H9 (cell line): Measurements from ENCODE around the gene ETNK2. TPM values are rescaled to one million over a fixed set of nuclear protein-coding genes. Genes with fewer than 3 reads are reported as not detected.

ENCODE experiments used
- DNase-seq: peaks from one replicate; pipeline ENCODE4 v3.0.0-alpha.2; 2017
- H2AFZ ChIP-seq: one replicate; pipeline ENCODE4 v1.6.1; 2013; ENCODE audit warnings: mild to moderate bottlenecking, low read length, control low read depth, moderate library complexity
- H2AK5ac ChIP-seq: 2 replicates; pipeline ENCODE4 v1.6.1; 2013; ENCODE audit warnings: low read length, control low read depth, mixed read lengths; ENCODE audit not compliant: insufficient read length
- H2BK120ac ChIP-seq: one replicate; pipeline ENCODE4 v1.6.1; 2013; ENCODE audit warnings: low read depth, mild to moderate bottlenecking, low read length, control low read depth, inconsistent platforms; ENCODE audit not compliant: poor library complexity, severe bottlenecking
- H2BK12ac ChIP-seq: 2 replicates; pipeline ENCODE4 v1.6.1; 2013; ENCODE audit warnings: low read length, control low read depth, mixed read lengths, low read depth; ENCODE audit not compliant: insufficient read length
- H2BK15ac ChIP-seq: 2 replicates; pipeline ENCODE4 v1.6.1; 2013; ENCODE audit warnings: low read depth, low read length, control low read depth
- H2BK20ac ChIP-seq: one replicate; pipeline ENCODE4 v1.6.1; 2013; ENCODE audit warnings: low read depth, mild to moderate bottlenecking, low read length, control low read depth, inconsistent platforms; ENCODE audit not compliant: poor library complexity, severe bottlenecking
- H2BK5ac ChIP-seq: 2 replicates; pipeline ENCODE4 v1.6.1; 2013; ENCODE audit warnings: low read length, control low read depth, mixed read lengths; ENCODE audit not compliant: insufficient read length
- H3K14ac ChIP-seq: 2 replicates; pipeline ENCODE4 v1.6.1; 2013; ENCODE audit warnings: low read length, control low read depth; ENCODE audit not compliant: insufficient read depth
- H3K18ac ChIP-seq: 2 replicates; pipeline ENCODE4 v1.6.1; 2013; ENCODE audit warnings: low read depth, mild to moderate bottlenecking, mixed read lengths, low read length, control low read depth; ENCODE audit not compliant: insufficient read length
- H3K23ac ChIP-seq: 2 replicates; pipeline ENCODE4 v1.6.1; 2013; ENCODE audit warnings: low read length, control low read depth, mixed read lengths, low read depth; ENCODE audit not compliant: insufficient read length
- H3K23me2 ChIP-seq: 2 replicates; pipeline ENCODE4 v1.6.1; 2013; ENCODE audit warnings: low read depth, mild to moderate bottlenecking, mixed read lengths, low read length, control low read depth; ENCODE audit not compliant: insufficient read length, poor library complexity, severe bottlenecking
- H3K27ac ChIP-seq: 2 replicates; pipeline ENCODE4 v1.5.1; 2013; ENCODE audit warnings: low read length, control low read depth, mixed read lengths, low read depth; ENCODE audit not compliant: insufficient read length
- H3K27me3 ChIP-seq: 2 replicates; pipeline ENCODE4 v1.6.1; 2013; ENCODE audit warnings: low read length, control low read depth, inconsistent platforms; ENCODE audit not compliant: insufficient read depth
- H3K4ac ChIP-seq: 2 replicates; pipeline ENCODE4 v1.6.1; 2013; ENCODE audit warnings: low read depth, mild to moderate bottlenecking, control low read depth, inconsistent platforms, low read length, moderate library complexity
- H3K4me1 ChIP-seq: 2 replicates; pipeline ENCODE4 v1.6.1; 2013; ENCODE audit warnings: low read length, control low read depth, inconsistent platforms; ENCODE audit not compliant: insufficient read depth
- H3K4me2 ChIP-seq: 2 replicates; pipeline ENCODE4 v1.6.1; 2013; ENCODE audit warnings: low read length, control low read depth, mixed read lengths; ENCODE audit not compliant: insufficient read length, insufficient read depth
- H3K56ac ChIP-seq: 2 replicates; pipeline ENCODE4 v1.6.1; 2013; ENCODE audit warnings: low read depth, mild to moderate bottlenecking, mixed read lengths, low read length, control low read depth; ENCODE audit not compliant: insufficient read length
- H3K79me1 ChIP-seq: 2 replicates; pipeline ENCODE4 v1.6.1; 2013; ENCODE audit warnings: low read depth, mild to moderate bottlenecking, moderate library complexity, low read length, control low read depth, inconsistent platforms; ENCODE audit not compliant: insufficient read depth, poor library complexity, severe bottlenecking
- H3K79me2 ChIP-seq: 2 replicates; pipeline ENCODE4 v1.6.1; 2013; ENCODE audit warnings: low read length, control low read depth, inconsistent platforms; ENCODE audit not compliant: insufficient read depth
- H3K9ac ChIP-seq: 2 replicates; pipeline ENCODE4 v1.6.1; 2013; ENCODE audit warnings: low read length, control low read depth, mixed read lengths; ENCODE audit not compliant: insufficient read length; ENCODE audit errors: extremely low read depth
- H3K9me3 ChIP-seq: one replicate; pipeline ENCODE4 v1.6.1; 2013; ENCODE audit warnings: low read depth, low read length, inconsistent platforms; ENCODE audit not compliant: control insufficient read depth
- H3T11ph ChIP-seq: one replicate; pipeline ENCODE4 v1.6.1; 2013; ENCODE audit warnings: mild to moderate bottlenecking, low read length, control low read depth, inconsistent platforms
- H4K20me1 ChIP-seq: one replicate; pipeline ENCODE4 v1.6.1; 2013; ENCODE audit not compliant: control insufficient read depth, insufficient read length, insufficient read depth
- H4K5ac ChIP-seq: 2 replicates; pipeline ENCODE4 v1.6.1; 2013; ENCODE audit warnings: low read depth, mild to moderate bottlenecking, mixed read lengths, low read length, control low read depth; ENCODE audit not compliant: insufficient read length
- H4K8ac ChIP-seq: replicated peaks from 2 replicates; pipeline ENCODE4 v1.6.1; 2013; ENCODE audit warnings: low read length, control low read depth, mixed read lengths, low read depth; ENCODE audit not compliant: insufficient read length
- H4K91ac ChIP-seq: 2 replicates; pipeline ENCODE4 v1.6.1; 2013; ENCODE audit warnings: low read depth, mild to moderate bottlenecking, moderate library complexity, mixed read lengths, low read length, control low read depth; ENCODE audit not compliant: insufficient read length
- H3K27ac Mint-ChIP-seq, 3 experiments: 2 replicates in 2 of 3; 3 replicates in 1 of 3; pipeline ENCODE4 v1.8.0; 2020 to 2021; ENCODE audit warnings: mixed read lengths in 3 of 3, mild to moderate bottlenecking in 1 of 3, moderate library complexity in 1 of 3
- H3K27me3 Mint-ChIP-seq: 2 replicates; pipeline ENCODE4 v1.8.0; 2021; ENCODE audit warnings: low read depth, mild to moderate bottlenecking, moderate library complexity, mixed read lengths
- H3K36me3 Mint-ChIP-seq, 3 experiments: 2 replicates in 2 of 3; 3 replicates in 1 of 3; pipeline ENCODE4 v1.8.0; 2020 to 2021; ENCODE audit warnings: low read depth in 3 of 3, mixed read lengths in 3 of 3; ENCODE audit not compliant: insufficient read depth in 1 of 3
- H3K4me1 Mint-ChIP-seq, 2 experiments: 2 replicates each; pipeline ENCODE4 v1.8.0; 2020; ENCODE audit warnings: mixed read lengths in 2 of 2
- H3K4me3 Mint-ChIP-seq, 2 experiments: 2 replicates in 1 of 2; 3 replicates in 1 of 2; pipeline ENCODE4 v1.8.0; 2020 to 2021; ENCODE audit warnings: mild to moderate bottlenecking in 2 of 2, mixed read lengths in 2 of 2, moderate library complexity in 1 of 2
- H3K9me3 Mint-ChIP-seq, 2 experiments: 2 replicates in 1 of 2; 3 replicates in 1 of 2; pipeline ENCODE4 v1.8.0; 2020; ENCODE audit warnings: mild to moderate bottlenecking in 2 of 2, mixed read lengths in 2 of 2, moderate library complexity in 1 of 2
- WGBS: extraction: QIAGEN DNeasy Blood & Tissue Kit; methylation state at CpG from one replicate; pipeline ENCODE4 v1.1.7; 2013; ENCODE audit warnings: missing lambda C conversion rate, low lambda C conversion rate, mixed read lengths; ENCODE audit not compliant: insufficient read length; ENCODE audit errors: extremely low coverage; 5-methylcytosine and 5-hydroxymethylcytosine counted together
- total RNA-seq: library from RNA; stranded (reverse); gene quantifications from 2 replicates; pipeline ENCODE4 v1.2.1, GENCODE V29; 2021
- TF ChIP-seq, protein P1 (sequence below): fragments of 200-600 bp; sonication (generic); conservative IDR thresholded peaks from 3 replicates; pipeline ENCODE4 v1.8.0; 2021; ENCODE audit warnings: antibody characterized with exemption, mild to moderate bottlenecking

Gene ETNK2
- total RNA-seq, 1 experiment from 2014 or later = 17.6 TPM

DNA sequence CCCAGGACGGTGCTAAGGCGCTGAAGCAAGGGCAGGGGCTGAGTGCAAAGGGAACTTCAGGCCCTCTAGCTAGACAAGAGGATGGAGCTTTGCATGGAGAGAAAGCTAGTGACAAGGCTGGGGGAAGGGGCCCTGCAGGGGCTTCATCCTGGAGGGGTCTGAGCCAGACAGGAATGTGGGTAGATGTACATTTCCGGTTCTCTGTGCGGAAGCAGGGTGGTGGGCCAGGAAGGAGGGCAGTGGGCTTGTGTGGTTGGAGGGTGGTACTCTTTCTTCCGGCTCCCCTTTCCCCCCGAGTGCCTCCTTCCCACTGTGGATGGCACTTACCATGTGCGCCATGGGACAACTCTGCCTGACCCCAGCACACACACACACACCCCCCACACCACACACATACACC lies 42.9 kb upstream of the ETNK2 start:
- H4K20me1 ChIP-seq = no peaks in the 10 kb centered on the region
- no peak overlapping the region for H2BK15ac ChIP-seq
- H3K14ac ChIP-seq = no peak overlapping the region; the same call in 1 of the 2 replicates
- H3K23ac ChIP-seq = peak overlapping the region; percentile 8
- H3K4me3 Mint-ChIP-seq = peak overlapping the region in 1 of 2 experiments; percentile 8; a peak in 2 of 5 replicates
- no peak for DNase-seq
- peak overlapping the region; percentile 11 for H4K5ac ChIP-seq
- H3K9me3 ChIP-seq = no peaks in the 10 kb centered on the region
- no peak overlapping the region for H3K4me2 ChIP-seq
- no peaks in the 10 kb centered on the region for H3K79me1 ChIP-seq
- WGBS = no CpG with 5 or more reads among the region's 7 CpGs
- H4K8ac ChIP-seq = peak overlapping the region; percentile 70
- H2BK12ac ChIP-seq = no peak overlapping the region
- H3T11ph ChIP-seq = no peak overlapping the region
- no peak overlapping the region for H3K18ac ChIP-seq
- no peak overlapping the region for H3K27ac ChIP-seq
- no peak overlapping the region for H2BK120ac ChIP-seq
- H3K4me1 ChIP-seq = no peaks in the 10 kb centered on the region; the same call in 1 of the 2 replicates
- H2BK5ac ChIP-seq = no peak overlapping the region
- no peak overlapping the region for H3K56ac ChIP-seq
- no peaks in the 10 kb centered on the region; a peak in 2 of 7 replicates for H3K36me3 Mint-ChIP-seq
- no peaks in the 10 kb centered on the region for H3K23me2 ChIP-seq
- no peak overlapping the region for H3K4ac ChIP-seq
- H3K27me3 Mint-ChIP-seq = peaks cover 45% of the 10 kb centered on the region
- no peak overlapping the region for H4K91ac ChIP-seq
- no peaks in the 10 kb centered on the region for H3K27me3 ChIP-seq
- peak overlapping the region in 1 of 3 experiments; percentile 4; a peak in 1 of 7 replicates for H3K27ac Mint-ChIP-seq
- H3K9me3 Mint-ChIP-seq = peaks cover 0 to 5% of the 10 kb centered on the region in 2 experiments; a peak in 1 of 5 replicates
- no peaks in the 10 kb centered on the region for H3K79me2 ChIP-seq
- TF ChIP-seq, protein P1, sequence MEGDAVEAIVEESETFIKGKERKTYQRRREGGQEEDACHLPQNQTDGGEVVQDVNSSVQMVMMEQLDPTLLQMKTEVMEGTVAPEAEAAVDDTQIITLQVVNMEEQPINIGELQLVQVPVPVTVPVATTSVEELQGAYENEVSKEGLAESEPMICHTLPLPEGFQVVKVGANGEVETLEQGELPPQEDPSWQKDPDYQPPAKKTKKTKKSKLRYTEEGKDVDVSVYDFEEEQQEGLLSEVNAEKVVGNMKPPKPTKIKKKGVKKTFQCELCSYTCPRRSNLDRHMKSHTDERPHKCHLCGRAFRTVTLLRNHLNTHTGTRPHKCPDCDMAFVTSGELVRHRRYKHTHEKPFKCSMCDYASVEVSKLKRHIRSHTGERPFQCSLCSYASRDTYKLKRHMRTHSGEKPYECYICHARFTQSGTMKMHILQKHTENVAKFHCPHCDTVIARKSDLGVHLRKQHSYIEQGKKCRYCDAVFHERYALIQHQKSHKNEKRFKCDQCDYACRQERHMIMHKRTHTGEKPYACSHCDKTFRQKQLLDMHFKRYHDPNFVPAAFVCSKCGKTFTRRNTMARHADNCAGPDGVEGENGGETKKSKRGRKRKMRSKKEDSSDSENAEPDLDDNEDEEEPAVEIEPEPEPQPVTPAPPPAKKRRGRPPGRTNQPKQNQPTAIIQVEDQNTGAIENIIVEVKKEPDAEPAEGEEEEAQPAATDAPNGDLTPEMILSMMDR = no peak
- no peak overlapping the region for H2AK5ac ChIP-seq
- no peak overlapping the region for H2AFZ ChIP-seq
- peaks cover 12 to 21% of the 10 kb centered on the region in 2 experiments for H3K4me1 Mint-ChIP-seq
- no peak overlapping the region for H3K9ac ChIP-seq
- no peak overlapping the region for H2BK20ac ChIP-seq
